HEK293 (cell line): ENCODE data around the gene BMPR1A.

Experiments
- CTCF ChIP-seq: fragments of 450-650 bp; formaldehyde crosslinking; IDR thresholded peaks from 2 replicates; pipeline ENCODE4 v1.5.1; 2016; ENCODE audit warnings: missing biosample characterization, missing genetic modification characterization
- TCF7L2 ChIP-seq: IDR thresholded peaks from 2 replicates; pipeline ENCODE4 v1.6.1; 2011; ENCODE audit warnings: low read depth, mild to moderate bottlenecking, inconsistent platforms, low read length, moderate library complexity, borderline replicate concordance
- ZNF114 ChIP-seq: fragments of 450-650 bp; formaldehyde crosslinking; IDR thresholded peaks from 2 replicates; pipeline ENCODE4 v1.5.0; 2017; ENCODE audit warnings: missing biosample characterization, missing genetic modification characterization
- ZNF585B ChIP-seq: fragments of 450-650 bp; formaldehyde crosslinking; IDR thresholded peaks from 2 replicates; pipeline ENCODE4 v1.5.1; 2016; ENCODE audit warnings: missing biosample characterization, missing genetic modification characterization

GRCh38 chr10:86724445-86724844 is 32.0 kb upstream of the BMPR1A start:
- TF ChIP-seq CTCF (tag by site-specific recombination) (no peak), ZNF585B (tag by site-specific recombination) (no peak), TCF7L2 (no peak), ZNF114 (no peak)
